Neuron (in vitro differentiated cells): ENCODE data around the gene CCDC8.
"Not testable (repeated sequence)": the region's sequence is repeated elsewhere in the genome, so short reads cannot be mapped to it uniquely, and the experiment has no call there.

Source experiments
- H2AFZ ChIP-seq: one replicate; pipeline ENCODE4 v1.6.1; 2013; ENCODE audit warnings: low read depth, mild to moderate bottlenecking, inconsistent platforms, low read length, moderate library complexity
- H3K27me3 ChIP-seq: one replicate; pipeline ENCODE4 v1.6.1; 2013; ENCODE audit warnings: low read length; ENCODE audit not compliant: insufficient read depth
- H3K36me3 ChIP-seq: one replicate; pipeline ENCODE4 v1.6.1; 2013; ENCODE audit warnings: low read length; ENCODE audit not compliant: insufficient read depth
- H3K4me1 ChIP-seq: one replicate; pipeline ENCODE4 v1.6.1; 2013; ENCODE audit warnings: low read length; ENCODE audit not compliant: insufficient read depth
- H3K4me3 ChIP-seq: 2 replicates; pipeline ENCODE4 v1.5.1; 2013; ENCODE audit warnings: mild to moderate bottlenecking, low read length, moderate library complexity
- H3K9me3 ChIP-seq: one replicate; pipeline ENCODE4 v1.6.1; 2013; ENCODE audit warnings: low read length

CCDC8 gene

GRCh38 chr19:46447006-46447405 lies 33.6 kb upstream of the CCDC8 start:
- Histone ChIP-seq H3K4me1 (no peaks in the 10 kb centered on the region), H3K4me3 (no peak overlapping the region), H3K36me3 (no peaks in the 10 kb centered on the region), H3K9me3 (no peaks in the 10 kb centered on the region), H2AFZ (no peak overlapping the region), H3K27me3 (no peaks in the 10 kb centered on the region)

GRCh38 chr19:46446021-46446420 lies 32.7 kb upstream of the CCDC8 start:
- no peaks in the 10 kb centered on the region for H3K36me3 ChIP-seq
- H3K4me1 ChIP-seq: no peaks in the 10 kb centered on the region

GRCh38 chr19:46442808-46443450 lies 29.6 kb upstream of the CCDC8 start:
- no peaks in the 10 kb centered on the region for H3K27me3 ChIP-seq
- no peak overlapping the region for H2AFZ ChIP-seq
- no peaks in the 10 kb centered on the region for H3K9me3 ChIP-seq
- H3K4me1 ChIP-seq: no peaks in the 10 kb centered on the region
- H3K4me3 ChIP-seq: no peak overlapping the region
- H3K36me3 ChIP-seq: no peaks in the 10 kb centered on the region

More at GRCh38 chr19:46446021-46446420, 32.7 kb upstream of the CCDC8 start:
- Histone ChIP-seq H3K27me3 (no peaks in the 10 kb centered on the region), H3K9me3 (no peaks in the 10 kb centered on the region), H3K4me3 (no peak overlapping the region), H2AFZ (no peak overlapping the region)

GRCh38 chr19:46441866-46442265 lies 28.5 kb upstream of the CCDC8 start:
- Histone ChIP-seq H3K4me3 (no peak overlapping the region), H3K9me3 (no peaks in the 10 kb centered on the region), H2AFZ (no peak overlapping the region), H3K4me1 (no peaks in the 10 kb centered on the region), H3K36me3 (no peaks in the 10 kb centered on the region), H3K27me3 (no peaks in the 10 kb centered on the region)

- not testable (repeated sequence) for H3K9me3 ChIP-seq
Measured at GRCh38 chr19:46435689-46436088, 22.3 kb upstream of the CCDC8 start.

GRCh38 chr19:46435009-46435408 lies 21.6 kb upstream of the CCDC8 start:
- Histone ChIP-seq H3K36me3 (no peaks in the 10 kb centered on the region), H3K9me3 (no peaks in the 10 kb centered on the region), H3K4me1 (no peaks in the 10 kb centered on the region), H2AFZ (no peak overlapping the region), H3K4me3 (no peak overlapping the region), H3K27me3 (no peaks in the 10 kb centered on the region)

More at GRCh38 chr19:46435689-46436088, 22.3 kb upstream of the CCDC8 start:
- not testable (repeated sequence) for H3K36me3 ChIP-seq, H2AFZ ChIP-seq, H3K4me3 ChIP-seq, H3K4me1 ChIP-seq, H3K27me3 ChIP-seq

GRCh38 chr19:46433470-46433869 lies 20.1 kb upstream of the CCDC8 start:
- H2AFZ ChIP-seq, H3K36me3 ChIP-seq, H3K4me3 ChIP-seq, H3K27me3 ChIP-seq, H3K9me3 ChIP-seq, H3K4me1 ChIP-seq: not testable (repeated sequence)

- Histone ChIP-seq H3K4me1 (peaks cover 21% of the 10 kb centered on the region), H2AFZ (no peak overlapping the region), H3K27me3 (no peaks in the 10 kb centered on the region), H3K9me3 (no peaks in the 10 kb centered on the region), H3K36me3 (no peaks in the 10 kb centered on the region), H3K4me3 (no peak overlapping the region)
Measured at GRCh38 chr19:46431824-46432223, 18.5 kb upstream of the CCDC8 start.

- H2AFZ ChIP-seq: no peak overlapping the region
- no peaks in the 10 kb centered on the region for H3K9me3 ChIP-seq
- H3K27me3 ChIP-seq: no peaks in the 10 kb centered on the region
- peaks cover 31% of the 10 kb centered on the region for H3K4me1 ChIP-seq
- no peak overlapping the region for H3K4me3 ChIP-seq
- no peaks in the 10 kb centered on the region for H3K36me3 ChIP-seq
Measured at GRCh38 chr19:46429999-46430398, 16.6 kb upstream of the CCDC8 start.

GRCh38 chr19:46428239-46429135 lies 15.1 kb upstream of the CCDC8 start, which contains the start of gene PNMA8C:
Gene PNMA8C, minus strand, starts transcription at chr19:46428936. Its CDS starts 577 bp downstream, at chr19:46428359.
- no peaks in the 10 kb centered on the region for H3K9me3 ChIP-seq
- no peaks in the 10 kb centered on the region for H3K36me3 ChIP-seq
- peak within 1 kb of the TSS; percentile 50 for H3K4me3 ChIP-seq
- H2AFZ ChIP-seq: peak within 1 kb of the TSS; percentile 6
- no peaks in the 10 kb centered on the region for H3K27me3 ChIP-seq
- peaks cover 31% of the 10 kb centered on the region for H3K4me1 ChIP-seq

GRCh38 chr19:46427518-46428045 lies 14.2 kb upstream of the CCDC8 start:
- Histone ChIP-seq H3K4me1 (peaks cover 31% of the 10 kb centered on the region), H3K9me3 (no peaks in the 10 kb centered on the region), H3K36me3 (no peaks in the 10 kb centered on the region), H3K27me3 (no peaks in the 10 kb centered on the region), H2AFZ (no peak overlapping the region), H3K4me3 (peak overlapping the region; percentile 50)

- no peaks in the 10 kb centered on the region for H3K27me3 ChIP-seq
- H3K36me3 ChIP-seq: no peaks in the 10 kb centered on the region
- H3K4me1 ChIP-seq: peaks cover 31% of the 10 kb centered on the region
- peak overlapping the region; percentile 57 for H2AFZ ChIP-seq
- H3K9me3 ChIP-seq: no peaks in the 10 kb centered on the region
- peak overlapping the region; percentile 41 for H3K4me3 ChIP-seq
Measured at GRCh38 chr19:46426506-46427162, 13.3 kb upstream of the CCDC8 start.

- Histone ChIP-seq H3K9me3 (no peaks in the 10 kb centered on the region), H3K36me3 (no peaks in the 10 kb centered on the region), H3K4me3 (peak overlapping the region; percentile 41), H3K4me1 (peaks cover 31% of the 10 kb centered on the region), H2AFZ (peak overlapping the region; percentile 57), H3K27me3 (no peaks in the 10 kb centered on the region)
Measured at GRCh38 chr19:46426035-46426505, 12.7 kb upstream of the CCDC8 start.
